Keratinocyte (primary cell): ENCODE data around the gene COL21A1. TPM values are rescaled to one million over a fixed set of nuclear protein-coding genes. Genes with fewer than 3 reads are reported as not detected.

Experiments used
- DNase-seq: peaks from one replicate; pipeline ENCODE4 v3.0.0-alpha.2; 2011; ENCODE audit warnings: low read depth, missing footprints, low spot score
- FAIRE-seq: peaks from 2 replicates; lab custom pipeline; 2011; peaks lifted over from hg19 to GRCh38; lab: Jason Lieb, UNC
- H2AFZ ChIP-seq: 2 replicates; pipeline ENCODE4 v1.6.0; 2012; ENCODE audit warnings: low read length, control low read depth, inconsistent platforms; ENCODE audit not compliant: control insufficient read depth
- H3K27ac ChIP-seq: 2 replicates; pipeline ENCODE4 v1.5.1; 2011; ENCODE audit warnings: low read length; ENCODE audit not compliant: control insufficient read depth, insufficient read depth
- H3K27me3 ChIP-seq: 3 replicates; pipeline ENCODE4 v1.6.0; 2011; ENCODE audit warnings: low read length; ENCODE audit not compliant: control insufficient read depth, insufficient read depth; ENCODE audit errors: extremely low read depth
- H3K36me3 ChIP-seq, 2 experiments: 2 replicates in 1 of 2; 3 replicates in 1 of 2; pipeline ENCODE4 v1.5.1; 2011; ENCODE audit warnings: low read length in 2 of 2, mild to moderate bottlenecking in 1 of 2; ENCODE audit not compliant: control insufficient read depth in 2 of 2, insufficient read depth in 2 of 2; ENCODE audit errors: extremely low read depth in 1 of 2
- H3K4me1 ChIP-seq: 3 replicates; pipeline ENCODE4 v1.5.1; 2011; ENCODE audit warnings: low read length; ENCODE audit not compliant: control insufficient read depth, insufficient read depth; ENCODE audit errors: extremely low read depth
- H3K4me2 ChIP-seq: 3 replicates; pipeline ENCODE4 v1.6.0; 2011; ENCODE audit warnings: low read depth, low read length; ENCODE audit not compliant: control insufficient read depth, insufficient read depth; ENCODE audit errors: extremely low read depth
- H3K4me3 ChIP-seq, 3 experiments: fragments of 200-600 bp in 1 of 3; sonication (generic) in 1 of 3; 2 replicates in 2 of 3; 3 replicates in 1 of 3; pipeline ENCODE4 v1.5.1; 2011 to 2016; ENCODE audit warnings: low read length in 3 of 3, mild to moderate bottlenecking in 3 of 3, control low read depth in 2 of 3, inconsistent platforms in 1 of 3, low read depth in 1 of 3, mixed read lengths in 1 of 3, mixed run types in 1 of 3, moderate library complexity in 1 of 3; ENCODE audit not compliant: control insufficient read depth in 2 of 3, insufficient read depth in 2 of 3; ENCODE audit errors: extremely low read depth in 1 of 3
- H3K79me2 ChIP-seq: 2 replicates; pipeline ENCODE4 v1.6.0; 2012; ENCODE audit warnings: low read length; ENCODE audit not compliant: control insufficient read depth, insufficient read depth
- H3K9ac ChIP-seq: 3 replicates; pipeline ENCODE4 v1.6.0; 2011; ENCODE audit warnings: low read length; ENCODE audit not compliant: control insufficient read depth, insufficient read depth; ENCODE audit errors: extremely low read depth
- H3K9me1 ChIP-seq: 3 replicates; pipeline ENCODE4 v1.6.0; 2011; ENCODE audit warnings: low read length; ENCODE audit not compliant: control insufficient read depth, insufficient read depth; ENCODE audit errors: extremely low read depth
- H3K9me3 ChIP-seq: 2 replicates; pipeline ENCODE4 v1.5.1; 2012; ENCODE audit warnings: low read depth, low read length; ENCODE audit not compliant: control insufficient read depth
- H4K20me1 ChIP-seq: 3 replicates; pipeline ENCODE4 v1.6.0; 2011; ENCODE audit warnings: low read length; ENCODE audit not compliant: control insufficient read depth, insufficient read depth; ENCODE audit errors: extremely low read depth
- CTCF ChIP-seq, 3 experiments: IDR thresholded peaks in 1 of 3; conservative IDR thresholded peaks in 1 of 3; optimal IDR thresholded peaks in 1 of 3; 2 replicates in 2 of 3; 3 replicates in 1 of 3; pipeline versions ENCODE3 to v1.5.1; 2011; ENCODE audit warnings: low read length in 3 of 3, mild to moderate bottlenecking in 3 of 3, moderate library complexity in 2 of 3, control low read depth in 1 of 3, inconsistent platforms in 1 of 3; ENCODE audit not compliant: insufficient read depth in 2 of 3; ENCODE audit errors: extremely low read depth in 1 of 3
- EZH2 ChIP-seq: IDR thresholded peaks from one replicate; pipeline ENCODE4 v1.6.1; 2012; ENCODE audit warnings: inconsistent platforms, mild to moderate bottlenecking, low read length, moderate library complexity
- dilution Hi-C: fragments of 300-500 bp; cut with MboI; formaldehyde crosslinking; loops from one replicate; pipeline ENCODE4 v1.7.0; 2020; ENCODE audit warnings: low sequenced_read_pairs; ENCODE audit not compliant: extremely low pct_ligation_motif_present
- polyA minus RNA-seq, 3 experiments: library from RNA; depleted of rRNA, polyadenylated mRNA; stranded (reverse); fragments of >200 nt; gene quantifications; 1 replicate in 1 of 3; 2 replicates in 1 of 3; 3 replicates in 1 of 3; pipeline ENCODE4 v1.2.3, GENCODE V29; 2011
- polyA plus RNA-seq, 5 experiments: library from polyadenylated mRNA; depleted of rRNA in 3 of 5; stranded (reverse) in 3 of 5; stranded (forward) in 1 of 5; unstranded in 1 of 5; fragments of >200 nt; gene quantifications; 1 replicate in 1 of 5; 2 replicates in 3 of 5; 3 replicates in 1 of 5; pipeline versions ENCODE4 v1.2.1 to v1.2.3, GENCODE V29; 2011 to 2012; ENCODE audit warnings: missing spikeins in 2 of 5, low read depth in 1 of 5, low replicate concordance in 1 of 5

The COL21A1 gene
- polyA plus RNA-seq (0.08 to 0.16 TPM (median 0.13 TPM) in 3 replicates), polyA minus RNA-seq (0.06 to 0.46 TPM in 2 of 3 replicates, not detected in the other)
- polyA plus RNA-seq (2011; ENCODE audit: low read depth): 0.07 TPM
- polyA plus RNA-seq (2011; cell fraction: cytosol; rRNA removed): 0.04 and 0.06 TPM in 2 replicates
- polyA plus RNA-seq (2011; cell fraction: nucleus; rRNA removed): 0.23 and 0.28 TPM in 2 replicates
- polyA plus RNA-seq (2012; ENCODE audit: low replicate concordance): 0.05 and 0.17 TPM in 2 replicates
- polyA minus RNA-seq (2011; cell fraction: cytosol; rRNA and poly(A)+ RNA removed): not detected
- polyA minus RNA-seq (2011; cell fraction: nucleus; rRNA and poly(A)+ RNA removed): 0.11 and 0.39 TPM in 2 replicates

- FAIRE-seq (no peak), DNase-seq (no peak)
- TF ChIP-seq EZH2: no peak
- peak in 1 of 3 experiments; percentile 16 for TF ChIP-seq CTCF (optimal IDR thresholded peaks at IDR 0.05 in 1 of 3, IDR thresholded peaks at IDR 0.05 in 1 of 3, conservative IDR thresholded peaks at IDR 0.05 in 1 of 3; ENCODE audit: extremely low read depth in 1 of 3, insufficient read depth in 2 of 3, low read length in 3 of 3)
- Histone ChIP-seq H3K27me3 (no peaks in the 10 kb centered on the region), H3K4me1 (peaks cover 32% of the 10 kb centered on the region), H4K20me1 (no peaks in the 10 kb centered on the region), H3K9ac (peak within 1 kb of the TSS; percentile 8), H3K9me3 (no peaks in the 10 kb centered on the region), H3K9me1 (no peaks in the 10 kb centered on the region), H3K4me2 (peak within 1 kb of the TSS; percentile 76), H2AFZ (peak within 1 kb of the TSS; percentile 75), H3K27ac (no peak within 1 kb of the TSS), H3K36me3 (no peaks in the 10 kb centered on the region), H3K4me3 (peak within 1 kb of the TSS; percentile 34 to 58 (median 41)), H3K79me2 (no peaks in the 10 kb centered on the region)
- dilution Hi-C loops: no loop called here
These were observed at the start of gene COL21A1 for GRCh38 chr6:56246881-56247653. COL21A1 (minus strand) TSS chr6:56247580; CDS start chr6:56182618, 64,962 bp downstream.

GRCh38 chr6:56293781-56294180, 46.4 kb upstream of the COL21A1 start:
- Histone ChIP-seq H3K4me2 (no peak overlapping the region), H3K9ac (no peak overlapping the region), H4K20me1 (no peaks in the 10 kb centered on the region), H3K27me3 (no peaks in the 10 kb centered on the region), H3K9me1 (no peaks in the 10 kb centered on the region), H3K9me3 (no peaks in the 10 kb centered on the region), H3K79me2 (no peaks in the 10 kb centered on the region), H2AFZ (no peak overlapping the region), H3K36me3 (no peaks in the 10 kb centered on the region), H3K27ac (no peak overlapping the region), H3K4me3 (no peak overlapping the region), H3K4me1 (peaks cover 12% of the 10 kb centered on the region)
- TF ChIP-seq CTCF (optimal IDR thresholded peaks at IDR 0.05 in 1 of 3, IDR thresholded peaks at IDR 0.05 in 1 of 3, conservative IDR thresholded peaks at IDR 0.05 in 1 of 3; ENCODE audit: extremely low read depth in 1 of 3, insufficient read depth in 2 of 3, low read length in 3 of 3) (no peak), EZH2 (no peak)
- DNase-seq (no peak), FAIRE-seq (no peak)
- dilution Hi-C loops: no loop called here
